GM23338 (cell line): ENCODE measurements around the gene BANP. TPM values are rescaled to one million over a fixed set of nuclear protein-coding genes. Genes with fewer than 3 reads are reported as not detected.

Experiments used
- ATAC-seq: fragments of 200-7000 bp; cut with Tn5 transposase; 3 replicates; pipeline ENCODE4 v1.9.1; 2020
- DNase-seq: peaks from one replicate; pipeline ENCODE4 v3.0.0-alpha.2; 2015; ENCODE audit warnings: low spot score
- H2AFZ ChIP-seq: fragments of 200-600 bp; sonication (generic); 2 replicates; pipeline ENCODE4 v1.8.0; 2016; ENCODE audit warnings: antibody characterized with exemption, mild to moderate bottlenecking, moderate library complexity
- H3F3A ChIP-seq: fragments of 200-600 bp; sonication (generic); replicated peaks from 2 replicates; pipeline ENCODE4 v1.8.0; 2017; ENCODE audit warnings: antibody characterized with exemption, mixed run types, low read depth
- H3K27ac ChIP-seq: fragments of 200-600 bp; sonication (generic); 2 replicates; pipeline ENCODE4 v1.6.1; 2016; ENCODE audit warnings: low read depth
- H3K27me3 ChIP-seq: fragments of 200-600 bp; sonication (generic); 2 replicates; pipeline ENCODE4 v1.8.0; 2016; ENCODE audit warnings: mild to moderate bottlenecking, mixed run types, moderate library complexity; ENCODE audit not compliant: insufficient read depth
- H3K36me3 ChIP-seq: fragments of 200-600 bp; sonication (generic); 2 replicates; pipeline ENCODE4 v1.8.0; 2016; ENCODE audit warnings: mild to moderate bottlenecking; ENCODE audit not compliant: insufficient read depth
- H3K4me1 ChIP-seq: fragments of 200-600 bp; sonication (generic); 2 replicates; pipeline ENCODE4 v1.8.0; 2016; ENCODE audit warnings: mild to moderate bottlenecking, moderate library complexity; ENCODE audit not compliant: insufficient read depth
- H3K4me2 ChIP-seq: fragments of 200-600 bp; sonication (generic); 2 replicates; pipeline ENCODE4 v1.7.1; 2017; ENCODE audit warnings: mixed run types
- H3K4me3 ChIP-seq: fragments of 200-600 bp; sonication (generic); 2 replicates; pipeline ENCODE4 v1.6.1; 2016; ENCODE audit warnings: mixed run types
- H3K79me2 ChIP-seq: fragments of 200-600 bp; sonication (generic); replicated peaks from 2 replicates; pipeline ENCODE4 v1.8.0; 2017; ENCODE audit warnings: mild to moderate bottlenecking; ENCODE audit not compliant: insufficient read depth
- H3K9me2 ChIP-seq: fragments of 200-600 bp; sonication (generic); 2 replicates; pipeline ENCODE4 v1.8.0; 2017; ENCODE audit not compliant: insufficient read depth
- H4K20me1 ChIP-seq: fragments of 200-600 bp; sonication (generic); replicated peaks from 2 replicates; pipeline ENCODE4 v1.8.0; 2017; ENCODE audit warnings: mild to moderate bottlenecking; ENCODE audit not compliant: insufficient read depth
- H3K27ac Mint-ChIP-seq: 2 replicates; pipeline ENCODE4 v1.8.0; 2020; ENCODE audit warnings: inconsistent platforms, mild to moderate bottlenecking, moderate library complexity, mixed read lengths
- H3K27me3 Mint-ChIP-seq: 3 replicates; pipeline ENCODE4 v1.8.0; 2022; ENCODE audit warnings: low read depth, mild to moderate bottlenecking, moderate library complexity, mixed read lengths, inconsistent platforms; ENCODE audit not compliant: insufficient read depth, poor library complexity
- H3K36me3 Mint-ChIP-seq: 3 replicates; pipeline ENCODE4 v1.8.0; 2021; ENCODE audit warnings: low read depth, mild to moderate bottlenecking, inconsistent platforms, moderate library complexity, mixed read lengths
- H3K4me1 Mint-ChIP-seq: 3 replicates; pipeline ENCODE4 v1.8.0; 2020; ENCODE audit warnings: mild to moderate bottlenecking, inconsistent platforms, mixed read lengths
- H3K4me3 Mint-ChIP-seq: 3 replicates; pipeline ENCODE4 v1.8.0; 2021; ENCODE audit warnings: moderate library complexity, mild to moderate bottlenecking, inconsistent platforms, mixed read lengths
- H3K9me3 Mint-ChIP-seq: 3 replicates; pipeline ENCODE4 v1.8.0; 2020; ENCODE audit warnings: moderate library complexity, mild to moderate bottlenecking, inconsistent platforms, mixed read lengths
- POLR2AphosphoS5 ChIP-seq: IDR thresholded peaks from 2 replicates; pipeline ENCODE4 v1.6.1; 2016; ENCODE audit warnings: antibody characterized with exemption, low read depth
- STAT1 ChIP-seq: IDR thresholded peaks from one replicate; pipeline ENCODE4 v1.6.1; 2016; ENCODE audit warnings: antibody characterized with exemption; ENCODE audit not compliant: unreplicated experiment
- ZNF114 ChIP-seq: fragments of 250-450 bp; sonication (Bioruptor Pico); IDR thresholded peaks from 2 replicates; pipeline ENCODE4 v1.5.0; 2020; ENCODE audit warnings: mild to moderate bottlenecking, moderate library complexity
- polyA plus RNA-seq: library from polyadenylated mRNA; unstranded; fragments of >200 nt; fragmentation: Nextera tagmentation; extraction: Ambion mirVana; gene quantifications from 2 replicates; pipeline ENCODE4 v1.2.1, GENCODE V29; 2016
- total RNA-seq: library from RNA; depleted of rRNA; stranded (reverse); fragments of >200 nt; shearing (Covaris generic); gene quantifications from 2 replicates; pipeline ENCODE4 v1.2.3, GENCODE V29; 2014
- TF ChIP-seq, protein P1 (sequence below): IDR thresholded peaks from 2 replicates; pipeline ENCODE4 v1.6.1; 2016; ENCODE audit warnings: antibody characterized with exemption
- TF ChIP-seq, protein P2 (sequence below): IDR thresholded peaks from one replicate; pipeline ENCODE4 v1.6.1; 2018; ENCODE audit warnings: antibody characterized with exemption; ENCODE audit not compliant: unreplicated experiment
- TF ChIP-seq, protein P3 (sequence below): fragments of 250-450 bp; sonication (Bioruptor Pico); IDR thresholded peaks from 2 replicates; pipeline ENCODE4 v1.5.0; 2020; ENCODE audit warnings: mild to moderate bottlenecking, moderate library complexity

Gene BANP
- total and polyA plus RNA-seq, 2 experiments from 2014 or later, result 22.3 to 48.0 TPM

DNA sequence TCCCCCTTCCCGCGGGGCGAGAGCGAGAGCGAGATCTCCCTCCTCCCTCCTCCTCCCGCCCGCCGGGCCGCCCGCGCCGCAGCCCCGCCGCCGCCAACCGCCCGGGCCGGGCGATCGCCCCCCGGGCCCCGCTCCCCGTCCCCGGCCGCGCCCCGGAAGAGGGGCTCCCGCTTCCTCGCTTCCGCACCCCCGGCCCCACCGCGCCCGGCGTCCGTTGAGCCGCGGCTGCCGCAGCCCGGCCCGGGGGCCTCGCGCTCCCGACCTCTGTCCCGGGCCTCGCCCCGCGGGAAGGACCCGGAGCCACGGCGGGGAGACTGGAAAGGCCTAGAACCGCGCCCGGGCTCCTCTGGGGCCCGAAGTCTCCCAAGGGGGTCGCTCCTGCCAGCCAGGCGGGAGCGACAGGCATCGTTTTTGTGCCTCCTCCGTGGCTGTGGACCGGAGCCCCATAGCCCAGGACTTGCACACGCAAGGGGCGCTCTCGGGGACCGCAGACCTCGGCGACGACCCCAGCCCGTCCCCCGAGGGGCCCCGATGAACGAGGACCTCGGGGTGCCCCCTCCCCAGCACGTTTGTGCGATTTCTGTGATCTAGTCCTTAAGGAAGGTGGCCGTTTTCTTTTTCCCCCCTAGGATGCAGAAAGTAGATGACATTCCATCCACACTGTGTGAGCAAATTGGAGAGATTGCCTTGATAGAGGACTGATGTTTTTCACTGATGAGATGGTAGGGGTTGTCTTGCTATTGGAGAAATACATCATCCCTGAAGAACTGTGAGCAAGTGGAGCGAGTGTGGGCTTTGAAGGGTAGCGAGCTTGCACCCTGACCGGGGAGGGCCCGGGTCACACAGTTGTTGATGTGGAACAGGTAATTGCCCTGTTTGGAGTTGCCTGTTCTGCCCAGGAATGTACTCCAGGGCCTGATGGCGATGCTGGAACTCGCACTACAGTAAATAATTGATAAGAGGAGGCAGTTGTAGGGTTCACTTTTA is 611 bp downstream of the BANP start:
- no peak; the same call in 2 of the 3 replicates for ATAC-seq
- peaks cover 18% of the 10 kb centered on the region for H4K20me1 ChIP-seq
- H3K27ac Mint-ChIP-seq, result peak overlapping the region; percentile 96
- peak overlapping the region; percentile 100 for H3K4me3 ChIP-seq
- H3K4me2 ChIP-seq, result peak overlapping the region; percentile 99
- DNase-seq, result peak; percentile 33
- peak overlapping the region; percentile 96 for H3K4me3 Mint-ChIP-seq
- H3K4me1 Mint-ChIP-seq, result peaks cover 43% of the 10 kb centered on the region
- TF ChIP-seq STAT1, result no peak
- TF ChIP-seq POLR2AphosphoS5, result peak; percentile 16; the same call in 1 of the 2 replicates
- TF ChIP-seq, protein P1, sequence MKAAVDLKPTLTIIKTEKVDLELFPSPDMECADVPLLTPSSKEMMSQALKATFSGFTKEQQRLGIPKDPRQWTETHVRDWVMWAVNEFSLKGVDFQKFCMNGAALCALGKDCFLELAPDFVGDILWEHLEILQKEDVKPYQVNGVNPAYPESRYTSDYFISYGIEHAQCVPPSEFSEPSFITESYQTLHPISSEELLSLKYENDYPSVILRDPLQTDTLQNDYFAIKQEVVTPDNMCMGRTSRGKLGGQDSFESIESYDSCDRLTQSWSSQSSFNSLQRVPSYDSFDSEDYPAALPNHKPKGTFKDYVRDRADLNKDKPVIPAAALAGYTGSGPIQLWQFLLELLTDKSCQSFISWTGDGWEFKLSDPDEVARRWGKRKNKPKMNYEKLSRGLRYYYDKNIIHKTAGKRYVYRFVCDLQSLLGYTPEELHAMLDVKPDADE, result no peak
- TF ChIP-seq, protein P2, sequence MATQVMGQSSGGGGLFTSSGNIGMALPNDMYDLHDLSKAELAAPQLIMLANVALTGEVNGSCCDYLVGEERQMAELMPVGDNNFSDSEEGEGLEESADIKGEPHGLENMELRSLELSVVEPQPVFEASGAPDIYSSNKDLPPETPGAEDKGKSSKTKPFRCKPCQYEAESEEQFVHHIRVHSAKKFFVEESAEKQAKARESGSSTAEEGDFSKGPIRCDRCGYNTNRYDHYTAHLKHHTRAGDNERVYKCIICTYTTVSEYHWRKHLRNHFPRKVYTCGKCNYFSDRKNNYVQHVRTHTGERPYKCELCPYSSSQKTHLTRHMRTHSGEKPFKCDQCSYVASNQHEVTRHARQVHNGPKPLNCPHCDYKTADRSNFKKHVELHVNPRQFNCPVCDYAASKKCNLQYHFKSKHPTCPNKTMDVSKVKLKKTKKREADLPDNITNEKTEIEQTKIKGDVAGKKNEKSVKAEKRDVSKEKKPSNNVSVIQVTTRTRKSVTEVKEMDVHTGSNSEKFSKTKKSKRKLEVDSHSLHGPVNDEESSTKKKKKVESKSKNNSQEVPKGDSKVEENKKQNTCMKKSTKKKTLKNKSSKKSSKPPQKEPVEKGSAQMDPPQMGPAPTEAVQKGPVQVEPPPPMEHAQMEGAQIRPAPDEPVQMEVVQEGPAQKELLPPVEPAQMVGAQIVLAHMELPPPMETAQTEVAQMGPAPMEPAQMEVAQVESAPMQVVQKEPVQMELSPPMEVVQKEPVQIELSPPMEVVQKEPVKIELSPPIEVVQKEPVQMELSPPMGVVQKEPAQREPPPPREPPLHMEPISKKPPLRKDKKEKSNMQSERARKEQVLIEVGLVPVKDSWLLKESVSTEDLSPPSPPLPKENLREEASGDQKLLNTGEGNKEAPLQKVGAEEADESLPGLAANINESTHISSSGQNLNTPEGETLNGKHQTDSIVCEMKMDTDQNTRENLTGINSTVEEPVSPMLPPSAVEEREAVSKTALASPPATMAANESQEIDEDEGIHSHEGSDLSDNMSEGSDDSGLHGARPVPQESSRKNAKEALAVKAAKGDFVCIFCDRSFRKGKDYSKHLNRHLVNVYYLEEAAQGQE, result no peak
- no peak for TF ChIP-seq ZNF114 (CRISPR knock-in tag)
- 0 out of 2 replicates have a peak, but pooled peaks cover 9% of the 10 kb centered on the region for H3F3A ChIP-seq
- no peaks in the 10 kb centered on the region; the same call in 1 of the 2 replicates for H3K36me3 ChIP-seq
- peak overlapping the region; percentile 95 for H3K27ac ChIP-seq
- H2AFZ ChIP-seq, result no peak overlapping the region
- H3K9me3 Mint-ChIP-seq, result no peaks in the 10 kb centered on the region
- peaks cover 7% of the 10 kb centered on the region for H3K27me3 Mint-ChIP-seq
- H3K27me3 ChIP-seq, result no peaks in the 10 kb centered on the region
- H3K9me2 ChIP-seq, result no peaks in the 10 kb centered on the region
- peaks cover 51% of the 10 kb centered on the region for H3K79me2 ChIP-seq
- H3K36me3 Mint-ChIP-seq, result peaks cover 19% of the 10 kb centered on the region
- peaks cover 10% of the 10 kb centered on the region for H3K4me1 ChIP-seq

DNA sequence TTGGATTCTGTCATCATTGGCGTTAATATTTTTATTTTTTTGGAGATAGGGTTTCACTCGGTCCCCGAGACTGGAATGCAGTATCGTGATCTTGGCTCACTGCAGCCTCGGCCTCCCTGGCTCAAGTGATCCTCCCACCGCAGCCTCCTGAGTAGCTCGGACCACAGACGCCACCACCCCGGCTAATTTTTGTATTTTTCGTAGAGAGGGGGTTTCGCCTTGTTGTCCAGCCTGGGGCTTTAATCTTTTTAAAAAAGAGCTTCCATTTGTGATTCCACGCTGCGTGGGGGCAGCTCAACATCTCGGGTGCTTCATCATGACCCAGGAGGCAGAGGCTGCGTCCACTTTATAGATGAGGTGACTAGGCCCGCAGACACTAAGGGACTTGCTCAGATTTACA is 1.5 kb downstream of the BANP start:
- H3K27me3 ChIP-seq, result no peaks in the 10 kb centered on the region
- H3K4me3 Mint-ChIP-seq, result peak overlapping the region; percentile 89
- H3K27ac Mint-ChIP-seq, result no peak overlapping the region
- no peak for ATAC-seq
- H3K27me3 Mint-ChIP-seq, result peaks cover 7% of the 10 kb centered on the region
- peaks cover 10% of the 10 kb centered on the region for H3K4me1 ChIP-seq
- no peaks in the 10 kb centered on the region for H3K9me3 Mint-ChIP-seq
- peaks cover 25% of the 10 kb centered on the region for H3K36me3 Mint-ChIP-seq
- H3K9me2 ChIP-seq, result no peaks in the 10 kb centered on the region
- peaks cover 41% of the 10 kb centered on the region for H3K4me1 Mint-ChIP-seq
- DNase-seq, result no peak
- peaks cover 60% of the 10 kb centered on the region for H3K79me2 ChIP-seq
- no peak overlapping the region for H2AFZ ChIP-seq
- peaks cover 18% of the 10 kb centered on the region for H4K20me1 ChIP-seq
- peak overlapping the region; percentile 99 for H3K4me2 ChIP-seq
- no peaks in the 10 kb centered on the region; the same call in 1 of the 2 replicates for H3K36me3 ChIP-seq
- H3F3A ChIP-seq, result 0 out of 2 replicates have a peak, but pooled peaks cover 9% of the 10 kb centered on the region
- H3K4me3 ChIP-seq, result peak overlapping the region; percentile 100
- H3K27ac ChIP-seq, result no peak overlapping the region
- TF ChIP-seq, protein P3, sequence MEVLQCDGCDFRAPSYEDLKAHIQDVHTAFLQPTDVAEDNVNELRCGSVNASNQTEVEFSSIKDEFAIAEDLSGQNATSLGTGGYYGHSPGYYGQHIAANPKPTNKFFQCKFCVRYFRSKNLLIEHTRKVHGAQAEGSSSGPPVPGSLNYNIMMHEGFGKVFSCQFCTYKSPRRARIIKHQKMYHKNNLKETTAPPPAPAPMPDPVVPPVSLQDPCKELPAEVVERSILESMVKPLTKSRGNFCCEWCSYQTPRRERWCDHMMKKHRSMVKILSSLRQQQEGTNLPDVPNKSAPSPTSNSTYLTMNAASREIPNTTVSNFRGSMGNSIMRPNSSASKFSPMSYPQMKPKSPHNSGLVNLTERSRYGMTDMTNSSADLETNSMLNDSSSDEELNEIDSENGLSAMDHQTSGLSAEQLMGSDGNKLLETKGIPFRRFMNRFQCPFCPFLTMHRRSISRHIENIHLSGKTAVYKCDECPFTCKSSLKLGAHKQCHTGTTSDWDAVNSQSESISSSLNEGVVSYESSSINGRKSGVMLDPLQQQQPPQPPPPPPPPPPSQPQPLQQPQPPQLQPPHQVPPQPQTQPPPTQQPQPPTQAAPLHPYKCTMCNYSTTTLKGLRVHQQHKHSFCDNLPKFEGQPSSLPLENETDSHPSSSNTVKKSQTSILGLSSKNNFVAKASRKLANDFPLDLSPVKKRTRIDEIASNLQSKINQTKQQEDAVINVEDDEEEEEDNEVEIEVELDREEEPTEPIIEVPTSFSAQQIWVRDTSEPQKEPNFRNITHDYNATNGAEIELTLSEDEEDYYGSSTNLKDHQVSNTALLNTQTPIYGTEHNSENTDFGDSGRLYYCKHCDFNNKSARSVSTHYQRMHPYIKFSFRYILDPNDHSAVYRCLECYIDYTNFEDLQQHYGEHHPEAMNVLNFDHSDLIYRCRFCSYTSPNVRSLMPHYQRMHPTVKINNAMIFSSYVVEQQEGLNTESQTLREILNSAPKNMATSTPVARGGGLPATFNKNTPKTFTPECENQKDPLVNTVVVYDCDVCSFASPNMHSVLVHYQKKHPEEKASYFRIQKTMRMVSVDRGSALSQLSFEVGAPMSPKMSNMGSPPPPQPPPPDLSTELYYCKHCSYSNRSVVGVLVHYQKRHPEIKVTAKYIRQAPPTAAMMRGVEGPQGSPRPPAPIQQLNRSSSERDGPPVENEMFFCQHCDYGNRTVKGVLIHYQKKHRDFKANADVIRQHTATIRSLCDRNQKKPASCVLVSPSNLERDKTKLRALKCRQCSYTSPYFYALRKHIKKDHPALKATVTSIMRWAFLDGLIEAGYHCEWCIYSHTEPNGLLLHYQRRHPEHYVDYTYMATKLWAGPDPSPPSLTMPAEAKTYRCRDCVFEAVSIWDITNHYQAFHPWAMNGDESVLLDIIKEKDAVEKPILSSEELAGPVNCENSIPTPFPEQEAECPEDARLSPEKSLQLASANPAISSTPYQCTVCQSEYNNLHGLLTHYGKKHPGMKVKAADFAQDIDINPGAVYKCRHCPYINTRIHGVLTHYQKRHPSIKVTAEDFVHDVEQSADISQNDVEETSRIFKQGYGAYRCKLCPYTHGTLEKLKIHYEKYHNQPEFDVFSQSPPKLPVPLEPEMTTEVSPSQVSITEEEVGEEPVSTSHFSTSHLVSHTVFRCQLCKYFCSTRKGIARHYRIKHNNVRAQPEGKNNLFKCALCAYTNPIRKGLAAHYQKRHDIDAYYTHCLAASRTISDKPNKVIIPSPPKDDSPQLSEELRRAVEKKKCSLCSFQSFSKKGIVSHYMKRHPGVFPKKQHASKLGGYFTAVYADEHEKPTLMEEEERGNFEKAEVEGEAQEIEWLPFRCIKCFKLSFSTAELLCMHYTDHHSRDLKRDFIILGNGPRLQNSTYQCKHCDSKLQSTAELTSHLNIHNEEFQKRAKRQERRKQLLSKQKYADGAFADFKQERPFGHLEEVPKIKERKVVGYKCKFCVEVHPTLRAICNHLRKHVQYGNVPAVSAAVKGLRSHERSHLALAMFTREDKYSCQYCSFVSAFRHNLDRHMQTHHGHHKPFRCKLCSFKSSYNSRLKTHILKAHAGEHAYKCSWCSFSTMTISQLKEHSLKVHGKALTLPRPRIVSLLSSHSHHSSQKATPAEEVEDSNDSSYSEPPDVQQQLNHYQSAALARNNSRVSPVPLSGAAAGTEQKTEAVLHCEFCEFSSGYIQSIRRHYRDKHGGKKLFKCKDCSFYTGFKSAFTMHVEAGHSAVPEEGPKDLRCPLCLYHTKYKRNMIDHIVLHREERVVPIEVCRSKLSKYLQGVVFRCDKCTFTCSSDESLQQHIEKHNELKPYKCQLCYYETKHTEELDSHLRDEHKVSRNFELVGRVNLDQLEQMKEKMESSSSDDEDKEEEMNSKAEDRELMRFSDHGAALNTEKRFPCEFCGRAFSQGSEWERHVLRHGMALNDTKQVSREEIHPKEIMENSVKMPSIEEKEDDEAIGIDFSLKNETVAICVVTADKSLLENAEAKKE (CRISPR knock-in tag), result no peak
- TF ChIP-seq POLR2AphosphoS5 (no peak), ZNF114 (CRISPR knock-in tag) (no peak)
- TF ChIP-seq, protein P1, result no peak
